AG08395 (cell line): ENCODE results near the gene MADD.
A peak's percentile ranks its signal among the peaks of the same experiment; 100 is the strongest.
"Not testable (repeated sequence)": the region's sequence is repeated elsewhere in the genome, so short reads cannot be mapped to it uniquely, and the experiment has no call there.

Experiments used
- DNase-seq: peaks from one replicate; pipeline ENCODE4 v3.0.0; 2012; ENCODE audit warnings: mixed read lengths, low spot score

MADD gene

DNA sequence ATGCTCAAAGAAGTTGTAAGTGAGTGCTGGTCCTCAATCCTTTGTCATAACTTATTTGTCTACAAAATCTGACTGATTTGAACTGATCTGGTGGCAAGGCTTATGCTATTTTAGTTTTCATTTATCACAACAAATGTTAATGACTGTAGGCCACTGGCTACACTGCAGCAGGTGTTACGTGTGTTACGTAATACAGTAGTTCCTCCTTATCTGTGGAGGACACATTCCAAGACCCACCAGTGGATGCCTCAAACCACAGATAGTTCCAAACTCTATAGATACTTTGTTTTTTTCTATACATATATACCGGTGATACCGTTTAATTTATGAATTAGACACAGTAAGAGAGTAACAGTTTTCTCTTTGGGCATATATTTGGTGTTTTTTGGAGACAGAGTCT lies 7.0 kb downstream of the MADD start:
- no peak for DNase-seq

DNA sequence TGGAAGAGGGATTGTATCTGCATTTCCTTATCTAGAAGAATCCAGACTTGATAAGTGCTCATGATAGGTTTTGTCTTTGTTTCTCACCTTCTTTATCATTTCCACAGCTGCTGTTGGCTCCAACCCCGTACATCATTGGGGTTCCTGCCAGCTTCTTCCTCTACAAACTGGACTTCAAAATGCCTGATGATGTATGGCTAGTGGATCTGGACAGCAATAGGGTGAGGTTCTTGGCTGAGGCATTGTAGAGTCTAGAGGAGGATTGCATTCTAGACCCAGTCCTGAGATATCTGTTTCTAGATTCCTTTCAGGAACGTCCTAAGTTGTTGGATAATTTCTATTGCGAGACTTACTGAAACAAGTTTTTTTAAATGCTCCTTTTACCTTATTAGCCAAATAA lies 8.1 kb downstream of the MADD start:
- no peak for DNase-seq

DNA sequence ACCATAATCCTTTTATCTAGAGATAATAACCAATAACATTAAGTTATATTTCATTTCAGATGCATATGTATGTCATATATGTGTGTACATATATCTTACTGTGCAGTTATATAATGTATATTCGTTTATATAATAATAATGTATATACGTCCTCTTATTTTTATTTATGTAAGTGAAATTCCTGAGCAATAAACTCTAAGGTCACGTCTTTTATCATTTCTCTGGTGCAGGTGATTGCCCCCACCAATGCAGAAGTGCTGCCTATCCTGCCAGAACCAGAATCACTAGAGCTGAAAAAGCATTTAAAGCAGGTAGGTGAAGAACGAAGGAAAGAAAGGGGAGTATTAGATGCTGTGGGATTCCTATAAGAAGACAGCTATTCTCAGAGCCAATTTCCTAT lies 8.8 kb downstream of the MADD start:
- DNase-seq = no peak

DNA sequence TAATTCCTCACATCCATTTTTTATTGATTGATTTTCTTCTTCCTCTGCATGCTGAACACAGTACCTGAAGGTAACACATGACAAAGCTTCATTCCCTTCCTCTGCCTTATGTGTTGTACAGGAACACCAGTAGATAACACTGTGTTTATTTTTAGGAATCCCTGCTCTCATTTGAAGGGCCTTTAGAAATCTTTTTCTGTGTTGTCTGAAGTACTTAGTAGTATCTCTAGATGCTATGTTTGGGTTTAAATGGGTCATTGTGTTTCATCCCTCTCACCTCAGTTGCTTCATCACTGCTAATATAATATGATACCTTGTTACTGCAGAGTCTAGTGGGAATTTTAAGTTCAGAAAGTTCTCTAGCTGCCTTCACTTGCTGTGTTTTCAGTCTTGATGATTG lies 10.2 kb downstream of the MADD start:
- no peak for DNase-seq

DNA sequence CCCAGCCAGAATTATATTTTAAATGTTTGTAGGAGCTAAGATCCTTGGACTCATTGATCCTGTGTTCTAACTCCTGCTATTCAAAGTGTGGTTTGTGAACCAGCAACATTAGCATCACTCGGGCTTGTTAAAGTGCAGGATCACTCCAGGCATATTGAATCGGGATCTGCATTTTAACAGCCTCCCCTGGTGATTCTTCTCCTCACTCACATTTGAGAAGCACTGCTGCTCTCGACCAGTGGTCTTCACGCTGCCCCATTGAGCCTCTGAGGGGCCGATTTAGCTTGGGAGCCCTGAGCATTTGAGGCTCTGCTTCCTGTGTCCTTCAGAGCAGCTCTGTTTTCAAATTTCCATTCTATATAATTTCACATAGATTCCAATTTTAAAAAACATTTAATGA lies 10.9 kb downstream of the MADD start:
- no peak for DNase-seq

DNA sequence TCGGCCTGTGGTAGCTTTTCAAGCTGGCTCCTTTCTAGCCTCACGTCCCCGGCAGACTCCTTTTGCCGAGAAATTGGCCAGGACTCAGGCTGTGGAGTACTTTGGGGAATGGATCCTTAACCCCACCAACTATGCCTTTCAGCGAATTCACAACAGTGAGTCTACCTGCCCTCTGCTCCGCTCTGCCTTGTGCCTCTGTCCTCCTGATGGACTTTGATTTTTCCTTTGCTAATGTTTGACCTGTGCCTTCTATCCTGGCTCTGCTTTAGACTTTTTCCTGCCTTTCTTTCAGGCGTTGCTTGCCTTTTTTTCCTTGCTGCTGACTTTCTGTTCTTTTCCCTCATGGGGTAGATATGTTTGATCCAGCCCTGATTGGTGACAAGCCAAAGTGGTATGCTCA lies 12.5 kb downstream of the MADD start:
- DNase-seq = no peak

DNA sequence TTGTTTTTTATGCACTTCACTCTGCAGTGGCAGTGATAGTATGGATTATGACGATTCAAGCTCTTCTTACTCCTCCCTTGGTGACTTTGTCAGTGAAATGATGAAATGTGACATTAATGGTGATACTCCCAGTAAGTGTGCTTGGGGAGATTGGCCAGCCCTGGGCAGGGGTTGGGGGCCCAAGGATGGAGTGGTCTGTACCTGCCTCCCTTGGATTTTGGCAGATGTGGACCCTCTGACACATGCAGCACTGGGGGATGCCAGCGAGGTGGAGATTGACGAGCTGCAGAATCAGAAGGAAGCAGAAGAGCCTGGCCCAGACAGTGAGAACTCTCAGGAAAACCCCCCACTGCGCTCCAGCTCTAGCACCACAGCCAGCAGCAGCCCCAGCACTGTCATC lies 14.2 kb downstream of the MADD start:
- DNase-seq = no peak

DNA sequence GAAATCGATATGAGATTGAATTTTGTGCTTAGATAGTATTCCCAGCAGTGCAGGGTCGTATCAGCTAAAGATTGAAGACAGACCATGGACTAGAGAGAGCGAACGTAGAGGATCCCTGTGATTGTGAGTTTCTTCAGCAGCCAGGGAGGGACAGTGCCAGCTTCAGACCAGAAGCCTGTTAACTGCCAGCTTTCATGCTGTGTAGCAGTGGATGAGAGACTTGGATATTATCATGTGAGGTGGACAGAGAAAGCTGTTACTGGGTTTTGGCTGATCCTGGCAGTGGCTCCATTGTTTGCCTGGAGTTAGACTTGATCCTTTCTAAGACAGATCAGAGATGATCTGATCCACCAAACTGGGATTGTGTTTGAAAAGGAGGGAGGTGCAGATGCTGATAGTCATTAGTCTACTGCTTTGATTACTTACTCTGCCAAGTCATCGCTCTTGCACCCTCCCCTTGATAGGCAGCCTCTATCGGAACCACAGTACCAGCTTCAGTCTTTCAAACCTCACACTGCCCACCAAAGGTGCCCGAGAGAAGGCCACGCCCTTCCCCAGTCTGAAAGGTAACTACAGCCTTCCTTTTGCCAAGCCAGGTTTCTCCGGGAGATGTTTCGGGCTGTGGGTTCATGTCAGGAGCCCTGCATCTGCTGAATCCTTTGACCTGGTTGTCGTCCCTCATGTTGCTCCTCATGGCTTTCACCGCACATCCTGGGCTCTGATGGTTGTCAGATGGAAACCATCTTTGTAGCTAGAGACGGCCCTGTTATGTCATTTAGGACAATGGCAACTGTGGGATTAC lies 16.2 kb downstream of the MADD start:
- no peak for DNase-seq

DNA sequence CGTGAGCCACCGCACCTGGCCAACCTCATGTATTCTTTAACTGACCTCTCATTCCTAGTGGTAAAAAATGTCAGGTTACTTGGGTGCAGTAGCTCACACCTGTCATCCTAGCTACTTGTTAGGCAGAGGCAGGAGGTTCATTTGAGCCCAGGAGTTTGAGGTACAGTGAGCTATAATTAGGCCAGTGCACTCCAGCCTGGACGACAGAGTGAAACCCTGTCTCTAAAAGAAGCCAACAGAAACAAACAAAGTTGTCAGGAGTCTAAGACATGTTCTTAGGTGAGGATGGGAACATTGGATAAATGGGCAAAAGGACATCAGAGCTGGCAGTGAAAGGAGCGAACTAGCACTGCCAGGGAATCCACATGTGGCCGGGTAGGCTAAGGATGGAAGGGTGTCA lies 18.1 kb downstream of the MADD start:
- no peak for DNase-seq

DNA sequence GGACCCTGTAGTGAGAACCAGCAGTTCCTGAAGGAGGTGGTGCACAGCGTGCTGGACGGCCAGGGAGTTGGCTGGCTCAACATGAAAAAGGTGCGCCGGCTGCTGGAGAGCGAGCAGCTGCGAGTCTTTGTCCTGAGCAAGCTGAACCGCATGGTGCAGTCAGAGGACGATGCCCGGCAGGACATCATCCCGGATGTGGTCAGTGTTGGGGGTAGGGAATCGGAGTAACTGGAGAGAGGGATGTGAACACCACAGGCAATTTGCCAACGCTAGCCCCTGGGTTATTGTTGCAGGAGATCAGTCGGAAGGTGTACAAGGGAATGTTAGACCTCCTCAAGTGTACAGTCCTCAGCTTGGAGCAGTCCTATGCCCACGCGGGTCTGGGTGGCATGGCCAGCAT lies 19.9 kb downstream of the MADD start:
- no peak for DNase-seq

DNA sequence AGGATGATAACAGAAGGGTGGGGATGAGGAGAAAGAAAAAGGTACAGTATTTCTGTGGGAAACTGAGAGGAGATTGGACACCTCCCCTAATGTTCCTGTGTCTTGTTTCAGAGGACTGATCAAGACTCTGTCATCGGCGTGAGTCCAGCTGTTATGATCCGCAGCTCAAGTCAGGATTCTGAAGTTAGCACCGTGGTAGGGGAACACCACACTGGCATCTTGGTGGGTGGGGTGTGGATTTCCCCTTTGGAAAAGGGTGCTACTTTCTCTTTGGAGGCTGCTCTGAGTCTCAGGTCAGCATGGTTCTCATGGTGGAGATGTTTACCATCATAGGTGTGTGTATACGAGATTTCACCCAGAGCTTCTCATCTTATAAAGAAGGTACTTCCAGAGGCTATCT lies 25.5 kb downstream of the MADD start:
- no peak for DNase-seq

DNA sequence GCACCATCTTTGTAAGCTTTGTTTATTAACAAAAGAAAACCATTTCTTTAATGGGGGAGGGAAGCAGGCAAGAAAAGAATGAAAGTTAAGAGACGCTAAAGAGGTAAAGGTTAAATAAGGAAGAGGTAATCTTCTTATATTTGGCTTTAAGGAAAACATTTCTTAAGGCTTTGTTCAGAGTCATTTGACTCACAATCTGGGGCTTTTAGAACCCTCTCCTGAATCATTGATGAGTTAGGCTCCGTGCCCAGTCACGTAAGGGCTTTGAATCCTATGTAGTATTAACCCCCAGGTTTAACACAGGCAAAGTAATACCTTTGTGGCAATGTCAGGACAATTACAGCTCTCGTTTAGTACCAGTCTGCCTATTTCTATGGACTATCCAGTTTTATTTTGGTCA lies 26.1 kb downstream of the MADD start:
- DNase-seq = no peak

DNA sequence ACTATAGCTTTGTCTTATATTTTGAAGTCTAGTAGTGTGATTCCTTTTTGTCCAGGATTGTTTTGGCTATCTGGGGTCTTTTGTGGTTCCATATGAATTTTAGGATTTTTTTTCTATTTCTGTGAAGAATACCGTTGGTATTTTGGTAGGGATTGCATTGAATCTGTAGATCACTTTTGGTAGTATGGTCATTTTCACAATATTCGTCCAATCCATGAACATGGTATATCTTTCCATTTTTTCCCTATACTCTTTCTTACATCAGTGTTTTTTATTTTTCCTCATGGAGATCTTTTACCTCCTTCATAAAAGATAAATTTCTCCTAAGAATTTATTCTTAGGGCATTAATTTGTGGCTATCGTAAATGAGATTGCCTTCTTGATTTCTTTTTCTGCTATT lies 29.1 kb downstream of the MADD start:
- no peak for DNase-seq

DNA sequence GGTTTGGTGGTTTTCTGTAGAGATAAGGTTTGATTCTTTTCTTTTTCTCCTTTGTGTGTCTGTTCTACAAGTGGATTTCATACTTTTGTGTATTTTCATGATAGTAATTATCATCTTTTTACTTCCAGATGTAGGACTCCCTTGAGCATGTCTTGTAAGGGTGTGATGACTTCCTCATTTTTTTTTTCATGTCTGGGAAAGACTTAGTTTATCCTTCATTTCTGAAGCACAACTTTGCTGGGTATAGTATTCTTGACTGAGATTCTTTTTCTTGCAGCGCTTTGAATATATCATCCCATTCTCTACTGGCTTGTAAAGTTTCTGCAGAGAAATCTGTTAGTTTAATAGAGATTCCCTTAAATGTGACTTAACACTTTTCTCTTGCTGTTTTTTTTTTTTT lies 32.9 kb downstream of the MADD start:
- DNase-seq = no peak

DNA sequence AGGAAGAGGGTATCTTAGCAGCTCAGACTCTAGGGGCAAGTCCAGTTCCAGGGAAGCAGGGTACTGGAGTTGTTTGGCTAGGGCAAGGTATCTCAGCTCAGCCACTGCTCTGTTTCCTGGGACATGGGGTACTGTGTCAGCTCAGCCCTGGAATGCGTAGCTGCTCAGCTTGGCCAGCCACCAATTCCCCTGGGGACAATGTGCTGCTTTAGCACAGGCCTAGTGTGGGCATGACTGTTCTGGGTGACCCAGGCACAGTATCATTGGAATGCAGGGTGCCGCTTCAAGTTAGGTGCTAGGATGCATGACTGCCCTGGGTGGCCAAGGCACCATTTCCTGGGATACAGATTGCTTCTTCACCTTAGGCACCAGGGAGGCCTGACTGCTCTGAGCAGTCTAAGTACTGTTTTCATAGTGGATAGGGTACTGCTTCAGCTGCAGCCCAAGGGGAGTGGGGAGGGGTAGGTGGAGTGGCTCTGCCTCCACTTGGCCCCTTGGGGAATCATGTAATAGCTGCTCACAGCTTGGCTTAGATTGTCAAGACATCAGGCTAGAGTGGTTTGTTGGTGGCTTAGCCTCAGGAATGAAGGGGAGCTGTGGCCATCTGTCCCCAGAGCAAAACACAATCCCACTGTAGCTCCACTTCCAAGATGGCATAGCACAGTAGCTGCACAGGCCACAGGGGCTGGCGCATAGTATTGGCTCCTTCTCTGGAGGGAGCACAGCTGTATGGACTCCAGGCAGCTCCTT lies 36.0 kb downstream of the MADD start:
- no peak for DNase-seq

DNA sequence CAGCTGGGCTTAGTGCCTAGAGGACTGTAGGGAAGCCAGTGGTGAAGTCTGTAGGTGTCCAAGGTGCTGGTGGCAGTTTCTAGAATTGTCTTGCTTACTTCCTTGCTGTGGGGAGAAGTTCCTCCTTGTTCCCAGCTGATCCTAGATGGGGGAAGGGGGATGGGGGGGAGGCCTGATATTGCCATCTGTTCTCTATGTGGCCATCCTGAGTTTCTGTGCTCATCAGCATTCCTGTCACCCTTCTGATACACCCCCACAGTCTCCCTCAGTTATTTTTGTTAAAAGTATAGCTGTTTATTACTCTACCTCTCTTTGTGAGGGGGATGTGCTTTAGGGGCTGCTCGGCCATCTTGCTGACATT lies 36.5 kb downstream of the MADD start:
- DNase-seq = no peak

DNA sequence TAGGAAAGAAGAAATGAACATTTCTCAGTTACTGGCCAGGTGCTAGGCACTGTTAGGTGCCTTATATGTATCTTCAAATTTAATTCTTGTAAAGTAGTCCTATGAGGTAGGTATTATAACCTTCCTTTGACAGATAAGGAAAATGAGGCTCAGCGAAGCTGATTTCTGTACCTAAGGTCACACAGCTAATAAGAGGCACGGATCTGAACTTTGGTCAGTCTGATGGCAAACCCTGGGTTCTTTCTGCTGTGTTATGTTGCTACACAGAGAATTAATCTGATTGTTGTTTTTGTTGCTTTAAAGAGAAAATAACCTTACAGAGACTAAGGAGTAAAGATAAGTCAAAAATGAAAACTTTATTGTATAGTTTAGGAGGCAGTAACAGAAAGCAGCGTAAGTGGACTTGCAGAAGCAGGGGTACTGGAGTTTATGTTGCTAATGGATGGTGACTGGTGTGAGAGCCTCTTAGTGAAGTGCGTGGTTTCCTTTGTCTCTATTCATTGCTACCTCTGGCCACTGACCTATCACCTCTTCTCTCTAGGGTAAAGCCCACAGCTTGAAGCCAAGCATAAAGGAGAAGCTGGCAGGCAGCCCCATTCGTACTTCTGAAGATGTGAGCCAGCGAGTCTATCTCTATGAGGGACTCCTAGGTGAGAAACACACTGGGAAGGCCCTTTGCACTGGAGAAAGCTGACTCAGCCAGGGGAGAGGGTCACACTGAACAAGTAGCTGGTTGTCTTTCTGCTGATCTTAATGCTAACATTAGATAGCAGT lies 38.3 kb downstream of the MADD start:
- no peak for DNase-seq

DNA sequence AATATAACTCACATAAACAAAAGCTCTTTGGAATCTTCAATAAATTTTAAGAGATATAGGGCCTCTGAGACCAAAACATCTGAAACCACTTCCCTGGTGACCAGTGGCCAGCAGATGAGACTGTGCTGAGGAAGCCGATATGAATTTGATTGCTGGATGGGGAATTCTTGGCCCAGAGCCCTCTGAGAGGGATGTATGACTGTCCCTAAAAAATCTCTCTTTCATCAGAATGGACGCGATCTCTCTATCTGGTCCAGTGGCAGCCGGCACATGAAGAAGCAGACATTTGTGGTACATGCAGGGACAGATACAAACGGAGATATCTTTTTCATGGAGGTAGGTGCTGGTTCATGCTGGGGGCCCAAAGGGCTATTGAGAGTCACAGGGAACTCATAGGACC lies 45.1 kb downstream of the MADD start:
- peak; percentile 74 for DNase-seq

DNA sequence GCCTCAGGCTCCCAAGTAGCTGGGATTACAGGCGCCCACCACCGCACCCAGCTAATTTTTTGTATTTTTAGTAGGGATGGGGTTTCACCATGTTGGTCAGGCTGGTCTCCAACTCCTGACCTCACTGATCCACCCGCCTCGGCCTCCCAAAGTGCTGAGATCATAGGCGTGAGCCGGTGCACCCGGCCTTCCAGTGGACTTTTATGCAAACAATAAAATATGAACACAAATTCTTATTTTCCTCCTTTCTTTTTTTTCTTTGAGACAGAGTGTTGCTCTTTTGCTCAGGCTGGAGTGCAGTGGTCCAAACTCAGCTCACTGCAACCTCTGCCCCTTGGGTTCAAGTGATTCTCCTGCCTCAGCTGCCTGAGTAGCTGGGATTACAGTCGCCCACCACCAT lies 46.6 kb downstream of the MADD start:
- not testable (repeated sequence) for DNase-seq

DNA sequence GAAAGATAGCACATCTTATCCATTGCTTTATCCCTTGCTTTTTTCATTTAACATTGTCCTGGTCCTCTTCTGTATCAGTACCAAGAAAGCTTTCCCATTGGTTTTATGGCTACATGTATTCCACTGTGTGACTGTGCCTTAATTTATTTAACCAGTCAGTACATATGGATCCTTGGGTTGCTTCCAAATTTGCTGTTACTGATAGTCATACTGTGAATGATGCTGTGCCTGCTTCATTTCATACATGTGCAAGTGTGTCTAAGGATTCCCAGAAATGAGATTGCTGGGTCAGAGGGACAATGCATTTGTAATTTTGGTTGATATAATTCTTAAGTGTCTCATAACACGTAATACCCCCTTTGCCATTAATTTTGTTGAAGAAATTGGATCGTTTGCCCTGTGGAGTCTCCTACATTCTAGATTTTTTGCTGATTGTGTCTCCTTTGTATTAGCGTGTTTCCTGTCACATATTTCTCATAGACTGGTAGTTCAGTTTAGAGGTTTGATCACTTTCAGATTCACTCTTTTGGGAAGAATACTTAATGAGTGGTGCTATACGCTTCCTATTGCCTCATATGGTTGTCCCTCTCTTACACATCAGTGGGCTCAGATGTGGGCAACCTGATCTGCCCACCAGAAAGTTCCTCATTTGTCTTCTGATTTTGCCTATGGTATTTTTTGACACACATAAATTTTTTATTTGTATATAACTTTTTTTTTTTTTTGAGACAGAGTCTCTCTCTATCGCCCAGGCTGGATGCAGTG lies 47.3 kb downstream of the MADD start:
- DNase-seq = no peak

DNA sequence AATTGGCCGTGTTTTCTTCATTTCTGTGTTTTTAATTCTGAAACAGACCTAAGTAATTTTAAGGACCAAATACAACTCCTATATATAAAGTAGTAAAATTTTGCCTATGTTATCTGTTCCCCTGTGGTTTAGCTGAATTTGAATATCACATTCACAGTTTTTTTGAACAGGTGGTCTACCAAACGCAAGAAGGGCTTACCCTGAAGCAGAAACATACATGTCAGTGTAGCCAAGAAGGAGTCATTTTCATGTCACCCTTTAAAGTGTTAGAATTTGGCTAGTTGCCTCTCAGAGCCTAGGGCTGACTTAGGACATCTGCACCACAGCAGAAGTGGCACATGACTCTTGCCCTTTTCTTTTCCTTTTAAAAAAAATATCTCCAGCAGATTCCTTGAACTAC lies 48.2 kb downstream of the MADD start:
- DNase-seq = no peak

DNA sequence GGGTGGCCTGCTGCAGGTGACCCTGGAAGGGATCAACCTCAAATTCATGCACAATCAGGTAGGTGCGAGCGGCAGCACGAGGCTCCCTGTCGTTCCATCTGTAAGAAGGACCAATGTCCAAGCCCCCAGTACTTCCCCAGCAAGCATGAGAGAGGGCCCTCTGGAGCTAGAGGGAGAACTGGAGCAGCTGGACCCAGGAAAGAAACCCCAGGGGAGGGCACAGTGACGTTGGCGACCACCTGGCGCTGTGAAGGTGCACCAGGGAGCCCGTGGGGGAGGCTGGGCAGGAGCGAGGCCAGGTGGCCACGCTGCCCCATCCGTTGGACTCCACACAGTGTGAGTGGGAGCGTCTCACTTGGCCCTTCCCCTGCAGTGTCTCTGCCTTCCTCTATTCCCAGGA lies 54.6 kb downstream of the MADD start:
- DNase-seq = no peak
